Right lobe of liver (tissue), 4 donors: Measurements from ENCODE around the gene FLG2.

ENCODE experiments used
- POLR2A ChIP-seq: fragments of 450-650 bp; IDR thresholded peaks from one replicate; pipeline ENCODE4 v1.6.1; 2017; ENCODE audit warnings: antibody characterized with exemption, mild to moderate bottlenecking
- TF ChIP-seq, protein P1 (sequence below), 4 donors: fragments of 200-600 bp in 3 of 4; fragments of 450-650 bp in 1 of 4; IDR thresholded peaks; one replicate each; pipeline versions ENCODE4 v1.5.1 to v1.8.0; 2016 to 2022; ENCODE audit warnings: antibody characterized with exemption in 4 of 4, mild to moderate bottlenecking in 2 of 4
- donor health status: DM: no; HTN: no; CAD: no.
- donor health status: DM: no; HTN: no; CAD: no.
- donor health status: DM: no; HTN: yes; CAD: no.

DNA sequence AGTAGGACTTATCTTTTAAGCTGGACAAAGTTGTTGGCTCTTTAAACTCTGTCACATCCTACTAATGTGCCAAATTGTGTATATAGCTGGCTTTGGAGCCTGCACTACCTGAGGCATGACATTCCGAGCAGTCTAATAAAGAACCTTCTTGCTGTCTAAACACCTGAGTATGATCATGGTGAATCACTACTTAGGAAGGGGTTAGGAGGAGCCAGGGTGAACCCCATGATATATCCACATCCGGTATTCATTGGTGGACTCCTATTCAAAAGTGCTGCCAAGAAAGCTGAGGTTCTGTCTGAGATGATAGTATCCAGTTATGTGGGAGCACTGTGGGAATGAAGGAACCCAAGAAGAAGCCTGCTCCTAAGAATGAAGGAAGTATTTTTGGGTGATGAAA is 27.1 kb upstream of the FLG2 start:
- TF ChIP-seq, protein P1, sequence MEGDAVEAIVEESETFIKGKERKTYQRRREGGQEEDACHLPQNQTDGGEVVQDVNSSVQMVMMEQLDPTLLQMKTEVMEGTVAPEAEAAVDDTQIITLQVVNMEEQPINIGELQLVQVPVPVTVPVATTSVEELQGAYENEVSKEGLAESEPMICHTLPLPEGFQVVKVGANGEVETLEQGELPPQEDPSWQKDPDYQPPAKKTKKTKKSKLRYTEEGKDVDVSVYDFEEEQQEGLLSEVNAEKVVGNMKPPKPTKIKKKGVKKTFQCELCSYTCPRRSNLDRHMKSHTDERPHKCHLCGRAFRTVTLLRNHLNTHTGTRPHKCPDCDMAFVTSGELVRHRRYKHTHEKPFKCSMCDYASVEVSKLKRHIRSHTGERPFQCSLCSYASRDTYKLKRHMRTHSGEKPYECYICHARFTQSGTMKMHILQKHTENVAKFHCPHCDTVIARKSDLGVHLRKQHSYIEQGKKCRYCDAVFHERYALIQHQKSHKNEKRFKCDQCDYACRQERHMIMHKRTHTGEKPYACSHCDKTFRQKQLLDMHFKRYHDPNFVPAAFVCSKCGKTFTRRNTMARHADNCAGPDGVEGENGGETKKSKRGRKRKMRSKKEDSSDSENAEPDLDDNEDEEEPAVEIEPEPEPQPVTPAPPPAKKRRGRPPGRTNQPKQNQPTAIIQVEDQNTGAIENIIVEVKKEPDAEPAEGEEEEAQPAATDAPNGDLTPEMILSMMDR (IDR thresholded peaks at IDR 0.05): no peak
- no peak for TF ChIP-seq POLR2A
